ENCODE data around the gene ANKRD13D.
A peak's percentile ranks its signal among the peaks of the same experiment; 100 is the strongest.

The ANKRD13D gene

DNA sequence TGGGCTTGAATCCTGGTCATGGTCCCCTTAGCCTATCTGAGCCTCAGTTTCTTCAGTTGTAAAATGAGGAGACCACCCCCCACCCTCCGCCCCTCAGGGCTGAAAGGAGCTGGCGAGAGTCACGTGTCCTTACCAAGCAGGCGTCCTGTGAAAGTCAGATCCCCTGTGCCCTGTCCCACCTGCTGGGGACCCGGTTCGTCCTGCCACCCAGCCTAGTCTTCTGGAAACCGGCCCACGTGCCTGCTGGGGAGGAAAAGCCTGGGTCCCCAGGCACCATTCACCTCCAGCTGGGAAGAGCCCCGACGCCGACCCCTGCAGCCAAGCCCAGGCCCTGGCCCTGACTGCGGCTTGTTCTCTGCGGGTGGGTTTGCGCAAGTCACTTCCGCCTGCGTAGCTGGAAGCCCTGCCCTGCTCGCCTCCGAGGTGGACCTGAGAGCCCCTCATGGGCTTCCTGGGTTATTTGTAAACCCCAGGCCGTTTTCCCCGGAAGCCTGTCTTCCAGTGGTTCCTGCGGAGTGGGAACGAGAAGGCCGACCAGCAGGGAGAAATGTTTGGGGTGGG lies 13.5 kb downstream of the ANKRD13D start:
- H3K4me3 ChIP-seq (ENCODE audit: low read depth, low read length) = peak overlapping the region; percentile 72
- H3K27ac ChIP-seq = peak overlapping the region; percentile 32
- DNase-seq = peak; percentile 17
- H3K36me3 ChIP-seq (replicated peaks) = peaks cover 34% of the 10 kb centered on the region
- H3K27me3 ChIP-seq (replicated peaks) = no peaks in the 10 kb centered on the region
- in situ Hi-C loops (cut with HindIII; ENCODE audit: low pct_ligation_motif_present, low sequenced_read_pairs) = no loop called here
- TF ChIP-seq CTCF (IDR thresholded peaks at IDR 0.05; ENCODE audit: low read depth, low read length, missing control alignments) = no peak

- no peak for TF ChIP-seq CTCF (IDR thresholded peaks at IDR 0.05; ENCODE audit: low read depth, low read length, missing control alignments)
- H3K27ac ChIP-seq = peak within 1 kb of the TSS; percentile 32
- no peak for DNase-seq
These were observed 14.2 kb downstream of the ANKRD13D start, which contains the start of gene SSH3 for GRCh38 chr11:67303132-67303834. TSS of gene SSH3 (plus strand) at chr11:67303530. CDS start at chr11:67303626, 96 bp downstream.

GRCh38 chr11:67303835-67304411 lies 14.8 kb downstream of the ANKRD13D start:
- Histone ChIP-seq H3K36me3 (replicated peaks) (peaks cover 29% of the 10 kb centered on the region), H3K4me3 (ENCODE audit: low read depth, low read length) (peak overlapping the region; percentile 72), H3K27ac (no peak overlapping the region), H3K27me3 (replicated peaks) (no peaks in the 10 kb centered on the region)
- no peak for TF ChIP-seq CTCF (IDR thresholded peaks at IDR 0.05; ENCODE audit: low read depth, low read length, missing control alignments)
- in situ Hi-C loops (cut with HindIII; ENCODE audit: low pct_ligation_motif_present, low sequenced_read_pairs) = no loop called here
- DNase-seq = no peak

More at GRCh38 chr11:67303132-67303834, 14.2 kb downstream of the ANKRD13D start, which contains the start of gene SSH3:
- in situ Hi-C loops (cut with HindIII; ENCODE audit: low pct_ligation_motif_present, low sequenced_read_pairs) = no loop called here
- peaks cover 32% of the 10 kb centered on the region for H3K36me3 ChIP-seq (replicated peaks)
- H3K27me3 ChIP-seq (replicated peaks) = no peaks in the 10 kb centered on the region
- H3K4me3 ChIP-seq (ENCODE audit: low read depth, low read length) = peak within 1 kb of the TSS; percentile 72

GRCh38 chr11:67304511-67305113 lies 15.5 kb downstream of the ANKRD13D start:
- in situ Hi-C loops (cut with HindIII; ENCODE audit: low pct_ligation_motif_present, low sequenced_read_pairs) = no loop called here
- Histone ChIP-seq H3K27ac (no peak overlapping the region), H3K4me3 (ENCODE audit: low read depth, low read length) (peak overlapping the region; percentile 72), H3K36me3 (replicated peaks) (peaks cover 29% of the 10 kb centered on the region), H3K27me3 (replicated peaks) (no peaks in the 10 kb centered on the region)
- no peak for DNase-seq
- TF ChIP-seq CTCF (IDR thresholded peaks at IDR 0.05; ENCODE audit: low read depth, low read length, missing control alignments) = no peak

DNA sequence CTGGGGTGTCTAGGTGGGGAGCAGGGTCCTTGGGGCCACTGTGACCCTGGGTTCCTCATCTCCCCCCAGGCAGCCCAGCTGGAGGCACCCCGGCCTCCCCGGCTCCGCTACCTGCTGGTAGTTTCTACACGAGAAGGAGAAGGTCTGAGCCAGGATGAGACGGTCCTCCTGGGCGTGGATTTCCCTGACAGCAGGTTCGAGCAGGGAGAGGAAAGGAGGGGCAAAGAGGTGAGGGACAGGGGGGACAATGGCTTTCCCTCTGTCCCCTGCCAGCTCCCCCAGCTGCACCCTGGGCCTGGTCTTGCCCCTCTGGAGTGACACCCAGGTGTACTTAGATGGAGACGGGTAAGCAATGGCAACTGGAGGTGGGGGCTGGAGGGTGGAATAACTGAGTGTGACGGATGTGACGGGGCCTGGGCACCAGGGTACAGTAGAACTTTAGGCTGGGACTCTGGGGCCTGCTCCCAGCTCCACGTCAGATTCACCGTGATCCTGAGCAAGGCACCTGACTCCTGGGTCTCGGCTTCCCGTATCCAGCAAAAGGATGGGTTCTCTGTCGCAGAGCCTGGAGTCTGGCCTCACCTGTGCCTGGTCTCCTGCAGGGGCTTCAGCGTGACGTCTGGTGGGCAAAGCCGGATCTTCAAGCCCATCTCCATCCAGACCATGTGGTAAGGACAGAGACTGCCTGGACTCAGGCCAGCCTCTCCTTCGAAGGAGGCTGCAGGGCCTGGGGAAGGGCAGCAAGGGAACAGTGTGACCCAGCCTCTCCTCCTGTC lies 17.9 kb downstream of the ANKRD13D start:
- Histone ChIP-seq H3K4me3 (ENCODE audit: low read depth, low read length) (no peak overlapping the region), H3K36me3 (replicated peaks) (peaks cover 13% of the 10 kb centered on the region), H3K27me3 (replicated peaks) (no peaks in the 10 kb centered on the region), H3K27ac (no peak overlapping the region)
- no peak for TF ChIP-seq CTCF (IDR thresholded peaks at IDR 0.05; ENCODE audit: low read depth, low read length, missing control alignments)
- DNase-seq = no peak
- in situ Hi-C loops (cut with HindIII; ENCODE audit: low pct_ligation_motif_present, low sequenced_read_pairs) = no loop called here

Measured in brain microvascular endothelial cell (primary cell).